A549 (cell line): Measurements from ENCODE around the gene FER.

ENCODE experiments used
- CHD2 ChIP-seq: fragments of 150-350 bp; IDR thresholded peaks from 2 replicates; pipeline ENCODE4 v1.6.1; 2014; ENCODE audit warnings: low read length; ENCODE audit not compliant: partially characterized antibody
- ESRRA ChIP-seq: fragments of 150-350 bp; IDR thresholded peaks from 2 replicates; pipeline ENCODE4 v1.6.1; 2014; ENCODE audit warnings: mild to moderate bottlenecking, low read length, borderline replicate concordance
- KDM5A ChIP-seq: fragments of 200-600 bp; sonication (generic); IDR thresholded peaks from 2 replicates; pipeline ENCODE4 v1.6.1; 2016; ENCODE audit warnings: antibody characterized with exemption, mild to moderate bottlenecking
- RCOR1 ChIP-seq: fragments of 150-350 bp; IDR thresholded peaks from 2 replicates; pipeline ENCODE4 v1.6.1; 2014; ENCODE audit warnings: antibody characterized with exemption, low read length, low read depth
- TF ChIP-seq, protein P1 (sequence below): fragments of >200 bp; sonication (Bioruptor Twin); formaldehyde crosslinking; IDR thresholded peaks from 3 replicates; pipeline ENCODE4 v1.5.1; 2016
- TF ChIP-seq, protein P2 (sequence below): IDR thresholded peaks from 2 replicates; pipeline ENCODE4 v1.6.1; 2012

DNA sequence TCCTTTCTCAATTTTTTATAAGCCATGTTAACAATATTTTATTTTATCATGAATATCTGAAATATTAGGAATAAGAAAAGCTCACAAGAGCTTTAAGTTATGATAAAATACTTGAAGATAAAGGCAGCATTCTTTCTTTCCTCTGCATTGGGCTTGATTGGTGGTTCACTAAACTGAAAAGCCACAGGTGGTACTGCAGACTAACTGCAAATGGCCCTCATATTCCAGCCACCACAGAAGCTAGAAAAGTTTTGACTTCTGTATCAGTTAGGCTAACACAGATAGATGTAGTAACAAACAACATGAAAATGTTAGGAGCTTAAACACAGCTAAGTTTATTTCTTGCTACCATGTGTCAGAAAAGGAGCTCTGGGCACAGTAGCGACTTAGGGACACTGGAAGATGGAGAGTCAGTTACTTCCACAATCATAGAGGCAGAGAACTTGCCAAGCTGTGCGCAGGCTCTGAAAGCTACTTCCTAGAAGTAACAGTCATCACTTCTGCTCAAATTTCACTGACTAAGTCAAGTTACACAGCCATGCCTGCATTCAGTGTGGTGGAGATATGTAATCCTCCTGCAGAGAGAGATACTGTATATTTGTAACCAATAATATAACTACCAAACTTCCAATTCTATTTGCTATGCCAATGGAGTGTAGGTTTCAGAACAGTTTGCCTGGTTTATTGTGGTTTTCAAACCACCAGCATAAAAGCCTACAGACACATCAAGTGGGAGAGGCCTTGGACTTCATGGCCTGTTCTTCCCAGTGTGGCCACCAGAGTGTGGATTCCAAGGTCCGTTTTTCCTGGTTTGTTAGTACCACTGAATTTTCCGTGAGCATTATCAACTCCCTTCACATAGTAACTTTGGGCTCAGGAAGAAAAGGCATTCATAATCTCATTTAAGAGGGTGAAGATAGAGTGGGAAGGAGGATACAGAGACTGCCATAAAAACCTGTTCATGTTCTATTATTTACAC is 393.8 kb downstream of the FER start:
- no peak for TF ChIP-seq RCOR1
- TF ChIP-seq ESRRA, result no peak
- TF ChIP-seq, protein P1, sequence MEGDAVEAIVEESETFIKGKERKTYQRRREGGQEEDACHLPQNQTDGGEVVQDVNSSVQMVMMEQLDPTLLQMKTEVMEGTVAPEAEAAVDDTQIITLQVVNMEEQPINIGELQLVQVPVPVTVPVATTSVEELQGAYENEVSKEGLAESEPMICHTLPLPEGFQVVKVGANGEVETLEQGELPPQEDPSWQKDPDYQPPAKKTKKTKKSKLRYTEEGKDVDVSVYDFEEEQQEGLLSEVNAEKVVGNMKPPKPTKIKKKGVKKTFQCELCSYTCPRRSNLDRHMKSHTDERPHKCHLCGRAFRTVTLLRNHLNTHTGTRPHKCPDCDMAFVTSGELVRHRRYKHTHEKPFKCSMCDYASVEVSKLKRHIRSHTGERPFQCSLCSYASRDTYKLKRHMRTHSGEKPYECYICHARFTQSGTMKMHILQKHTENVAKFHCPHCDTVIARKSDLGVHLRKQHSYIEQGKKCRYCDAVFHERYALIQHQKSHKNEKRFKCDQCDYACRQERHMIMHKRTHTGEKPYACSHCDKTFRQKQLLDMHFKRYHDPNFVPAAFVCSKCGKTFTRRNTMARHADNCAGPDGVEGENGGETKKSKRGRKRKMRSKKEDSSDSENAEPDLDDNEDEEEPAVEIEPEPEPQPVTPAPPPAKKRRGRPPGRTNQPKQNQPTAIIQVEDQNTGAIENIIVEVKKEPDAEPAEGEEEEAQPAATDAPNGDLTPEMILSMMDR, result no peak
- TF ChIP-seq CHD2, result no peak
- no peak for TF ChIP-seq KDM5A
- TF ChIP-seq, protein P2, sequence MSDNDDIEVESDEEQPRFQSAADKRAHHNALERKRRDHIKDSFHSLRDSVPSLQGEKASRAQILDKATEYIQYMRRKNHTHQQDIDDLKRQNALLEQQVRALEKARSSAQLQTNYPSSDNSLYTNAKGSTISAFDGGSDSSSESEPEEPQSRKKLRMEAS, result no peak
